DND-41 (cell line): ENCODE data around the gene SECTM1.

Experiments
- ATAC-seq: fragments of 200-7000 bp; cut with Tn5 transposase; 3 replicates; pipeline ENCODE4 v1.9.1; 2021; ENCODE audit warnings: low read depth; ENCODE audit not compliant: insufficient read depth
- DNase-seq: peaks from one replicate; pipeline ENCODE4 v3.0.0-alpha.2; 2020
- H2AFZ ChIP-seq: 2 replicates; pipeline ENCODE4 v1.6.0; 2012; ENCODE audit warnings: low read depth, low read length
- H3K27ac ChIP-seq: 2 replicates; pipeline ENCODE4 v1.5.1; 2012; ENCODE audit warnings: low read length, inconsistent platforms
- H3K27me3 ChIP-seq: fragments of 200-600 bp; sonication (generic); 2 replicates; pipeline ENCODE4 v1.6.0; 2012; ENCODE audit warnings: low read length, mild to moderate bottlenecking, inconsistent platforms; ENCODE audit not compliant: insufficient read depth, poor library complexity
- H3K36me3 ChIP-seq: 2 replicates; pipeline ENCODE4 v1.5.1; 2012; ENCODE audit warnings: low read length, inconsistent platforms; ENCODE audit not compliant: insufficient read depth
- H3K4me1 ChIP-seq: 2 replicates; pipeline ENCODE4 v1.5.1; 2012; ENCODE audit warnings: mild to moderate bottlenecking, low read length; ENCODE audit not compliant: insufficient read depth
- H3K4me2 ChIP-seq: 2 replicates; pipeline ENCODE4 v1.6.0; 2012; ENCODE audit warnings: mild to moderate bottlenecking, moderate library complexity, low read length, inconsistent platforms; ENCODE audit not compliant: insufficient read depth
- H3K4me3 ChIP-seq, 2 experiments: fragments of 200-600 bp in 1 of 2; shearing (Covaris generic) in 1 of 2; 2 replicates each; pipeline ENCODE4 v1.5.1; 2012 to 2016; ENCODE audit warnings: inconsistent platforms in 2 of 2, low read length in 2 of 2, mild to moderate bottlenecking in 2 of 2, low read depth in 1 of 2, moderate library complexity in 1 of 2
- H3K79me2 ChIP-seq: 2 replicates; pipeline ENCODE4 v1.6.0; 2012; ENCODE audit warnings: low read length, inconsistent platforms; ENCODE audit not compliant: insufficient read depth
- H3K9ac ChIP-seq: 2 replicates; pipeline ENCODE4 v1.6.0; 2012; ENCODE audit warnings: low read depth, mild to moderate bottlenecking, inconsistent platforms, low read length, moderate library complexity
- H3K9me3 ChIP-seq: 2 replicates; pipeline ENCODE4 v1.5.1; 2012; ENCODE audit warnings: low read length, moderate library complexity, mild to moderate bottlenecking, inconsistent platforms; ENCODE audit not compliant: insufficient read depth, severe bottlenecking
- H4K20me1 ChIP-seq: 2 replicates; pipeline ENCODE4 v1.6.0; 2012; ENCODE audit warnings: low read length; ENCODE audit not compliant: insufficient read depth
- CTCF ChIP-seq: IDR thresholded peaks from 2 replicates; pipeline ENCODE4 v1.5.1; 2012; ENCODE audit warnings: borderline replicate concordance, low read length, moderate library complexity, mild to moderate bottlenecking; ENCODE audit not compliant: poor library complexity, severe bottlenecking; ENCODE audit errors: extremely low read depth
- EZH2 ChIP-seq: IDR thresholded peaks from 3 replicates; pipeline ENCODE4 v1.6.1; 2012; ENCODE audit warnings: borderline replicate concordance, low read depth, mild to moderate bottlenecking, moderate library complexity, low read length, inconsistent platforms; ENCODE audit not compliant: severe bottlenecking

Gene SECTM1

GRCh38 chr17:82314727-82315605 lies 18.6 kb downstream of the SECTM1 start:
- H3K9me3 ChIP-seq = no peaks in the 10 kb centered on the region
- H3K9ac ChIP-seq = peak overlapping the region; percentile 82
- TF ChIP-seq CTCF (no peak), EZH2 (no peak)
- H4K20me1 ChIP-seq = peaks cover 8% of the 10 kb centered on the region; the same call in 1 of the 2 replicates
- peak overlapping the region; percentile 51 to 87; a peak in 3 of 4 replicates for H3K4me3 ChIP-seq
- H3K79me2 ChIP-seq = peaks cover 34% of the 10 kb centered on the region
- peak overlapping the region; percentile 84 for H3K4me2 ChIP-seq
- DNase-seq (no peak), ATAC-seq (no peak)
- no peaks in the 10 kb centered on the region for H3K27me3 ChIP-seq
- H3K4me1 ChIP-seq = peaks cover 38% of the 10 kb centered on the region
- peak overlapping the region; percentile 84 for H3K27ac ChIP-seq
- no peak overlapping the region for H2AFZ ChIP-seq
- peaks cover 37% of the 10 kb centered on the region for H3K36me3 ChIP-seq

- Histone ChIP-seq H3K4me2 (peak overlapping the region; percentile 84), H3K36me3 (peaks cover 37% of the 10 kb centered on the region), H3K4me1 (peaks cover 38% of the 10 kb centered on the region), H3K4me3 (no peak overlapping the region), H3K27me3 (no peaks in the 10 kb centered on the region), H4K20me1 (peaks cover 8% of the 10 kb centered on the region; the same call in 1 of the 2 replicates), H3K9me3 (no peaks in the 10 kb centered on the region), H3K79me2 (peaks cover 34% of the 10 kb centered on the region), H2AFZ (no peak overlapping the region), H3K9ac (0 out of 2 replicates have a peak overlapping the region, but pooled peaks have one; percentile 82), H3K27ac (peak overlapping the region; percentile 37; the same call in 1 of the 2 replicates)
- ATAC-seq = no peak
- DNase-seq = no peak
- TF ChIP-seq CTCF = no peak
Measured at GRCh38 chr17:82314012-82314726, 19.4 kb downstream of the SECTM1 start.

GRCh38 chr17:82313195-82314011 lies 20.2 kb downstream of the SECTM1 start:
- TF ChIP-seq CTCF (no peak), EZH2 (no peak)
- no peak overlapping the region for H3K27ac ChIP-seq
- no peak overlapping the region for H3K4me3 ChIP-seq
- H3K79me2 ChIP-seq = peaks cover 34% of the 10 kb centered on the region
- no peak overlapping the region for H3K4me2 ChIP-seq
- H3K4me1 ChIP-seq = peaks cover 37% of the 10 kb centered on the region
- no peaks in the 10 kb centered on the region for H3K27me3 ChIP-seq
- H3K36me3 ChIP-seq = peaks cover 37% of the 10 kb centered on the region
- no peaks in the 10 kb centered on the region for H3K9me3 ChIP-seq
- DNase-seq (no peak), ATAC-seq (no peak)
- H2AFZ ChIP-seq = no peak overlapping the region
- no peak overlapping the region for H3K9ac ChIP-seq
- H4K20me1 ChIP-seq = peaks cover 8% of the 10 kb centered on the region; the same call in 1 of the 2 replicates
